CD14-positive monocyte (primary cell): Measurements from ENCODE around the gene GSX2. TPM values are rescaled to one million over a fixed set of nuclear protein-coding genes. Genes with fewer than 3 reads are reported as not detected.
A peak's percentile ranks its signal among the peaks of the same experiment; 100 is the strongest.

Experiments
- DNase-seq, 3 donors: peaks; one replicate each; pipeline ENCODE4 v3.0.0-alpha.2; 2011 to 2022
- H2AFZ ChIP-seq: 2 replicates; pipeline ENCODE4 v1.6.0; 2012; ENCODE audit warnings: mild to moderate bottlenecking, low read depth, low read length, inconsistent platforms; ENCODE audit not compliant: insufficient read depth, poor library complexity, severe bottlenecking
- H3K27ac ChIP-seq, 2 donors: 1 replicate in 1 of 2; 2 replicates in 1 of 2; pipeline ENCODE4 v1.5.1; 2012 to 2013; ENCODE audit warnings: low read length in 2 of 2, control low read depth in 1 of 2, inconsistent platforms in 1 of 2, low read depth in 1 of 2, mild to moderate bottlenecking in 1 of 2
- H3K27me3 ChIP-seq, 2 donors: one replicate each; pipeline versions ENCODE4 v1.6.0 to v1.6.1; 2011 to 2013; ENCODE audit warnings: low read length in 2 of 2; ENCODE audit not compliant: control insufficient read depth in 2 of 2, insufficient read depth in 2 of 2
- H3K36me3 ChIP-seq, 2 donors: replicated peaks in 1 of 2; 1 replicate in 1 of 2; 2 replicates in 1 of 2; pipeline versions ENCODE4 v1.5.1 to v1.6.1; 2012 to 2013; ENCODE audit warnings: low read length in 2 of 2, control low read depth in 1 of 2, inconsistent platforms in 1 of 2, mild to moderate bottlenecking in 1 of 2; ENCODE audit not compliant: insufficient read depth in 2 of 2, control insufficient read depth in 1 of 2
- H3K4me1 ChIP-seq, 2 donors: 1 replicate in 1 of 2; 2 replicates in 1 of 2; pipeline versions ENCODE4 v1.5.1 to v1.6.1; 2012 to 2013; ENCODE audit warnings: low read length in 2 of 2, control low read depth in 1 of 2, inconsistent platforms in 1 of 2, mild to moderate bottlenecking in 1 of 2, moderate library complexity in 1 of 2; ENCODE audit not compliant: insufficient read depth in 2 of 2, control insufficient read depth in 1 of 2
- H3K4me2 ChIP-seq: replicated peaks from 2 replicates; pipeline ENCODE3; 2012; ENCODE audit warnings: low read length, moderate library complexity, mild to moderate bottlenecking; ENCODE audit not compliant: poor library complexity, severe bottlenecking; ENCODE audit errors: extremely low read depth
- H3K4me3 ChIP-seq, 3 experiments: fragments of 200-600 bp in 1 of 3; sonication (generic) in 1 of 3; replicated peaks in 1 of 3; 1 replicate in 2 of 3; 2 replicates in 1 of 3; pipeline ENCODE4 v1.5.1; 2011 to 2013; ENCODE audit warnings: low read length in 3 of 3, mild to moderate bottlenecking in 3 of 3, control low read depth in 2 of 3, low read depth in 2 of 3, inconsistent platforms in 1 of 3, moderate library complexity in 1 of 3
- H3K79me2 ChIP-seq: 2 replicates; pipeline ENCODE4 v1.6.0; 2012; ENCODE audit warnings: mild to moderate bottlenecking, control low read depth, inconsistent platforms, low read length, moderate library complexity; ENCODE audit not compliant: insufficient read depth
- H3K9ac ChIP-seq: 2 replicates; pipeline ENCODE4 v1.6.0; 2017; ENCODE audit warnings: low read length, mild to moderate bottlenecking; ENCODE audit not compliant: insufficient read depth, poor library complexity, severe bottlenecking
- H3K9me3 ChIP-seq, 2 donors: replicated peaks in 1 of 2; 1 replicate in 1 of 2; 2 replicates in 1 of 2; pipeline versions ENCODE4 v1.5.1 to v1.6.1; 2012 to 2013; ENCODE audit warnings: low read length in 2 of 2, control low read depth in 1 of 2; ENCODE audit not compliant: control insufficient read depth in 1 of 2, insufficient read depth in 1 of 2
- H4K20me1 ChIP-seq: 2 replicates; pipeline ENCODE4 v1.6.0; 2012; ENCODE audit warnings: mild to moderate bottlenecking, low read length, control low read depth, moderate library complexity; ENCODE audit not compliant: insufficient read depth
- H3K27ac Mint-ChIP-seq, 7 donors: one replicate each; pipeline ENCODE4 v1.8.0; 2020; ENCODE audit warnings: mild to moderate bottlenecking in 7 of 7, mixed read lengths in 7 of 7, moderate library complexity in 6 of 7, inconsistent platforms in 2 of 7
- H3K27me3 Mint-ChIP-seq, 3 donors: one replicate each; pipeline ENCODE4 v1.8.0; 2021 to 2022; ENCODE audit warnings: low read depth in 3 of 3, mild to moderate bottlenecking in 3 of 3, mixed read lengths in 3 of 3, moderate library complexity in 3 of 3, inconsistent platforms in 1 of 3
- H3K36me3 Mint-ChIP-seq, 2 donors: one replicate each; pipeline ENCODE4 v1.8.0; 2020; ENCODE audit warnings: mixed read lengths in 2 of 2, inconsistent platforms in 1 of 2, mild to moderate bottlenecking in 1 of 2
- H3K4me1 Mint-ChIP-seq: one replicate; pipeline ENCODE4 v1.8.0; 2020; ENCODE audit warnings: mild to moderate bottlenecking, mixed read lengths
- H3K4me3 Mint-ChIP-seq, 2 donors: one replicate each; pipeline ENCODE4 v1.8.0; 2020; ENCODE audit warnings: mild to moderate bottlenecking in 2 of 2, mixed read lengths in 2 of 2, moderate library complexity in 1 of 2
- H3K9me3 Mint-ChIP-seq, 7 donors: one replicate each; pipeline ENCODE4 v1.8.0; 2020 to 2022; ENCODE audit warnings: mixed read lengths in 7 of 7, mild to moderate bottlenecking in 6 of 7, moderate library complexity in 6 of 7, inconsistent platforms in 2 of 7
- CTCF ChIP-seq: fragments of 200-600 bp; IDR thresholded peaks from one replicate; pipeline ENCODE4 v1.8.0; 2022; ENCODE audit warnings: antibody characterized with exemption, mild to moderate bottlenecking
- WGBS: methylation state at CpG from one replicate; pipeline ENCODE4 v1.1.5; 2013; ENCODE audit warnings: missing lambda C conversion rate; ENCODE audit not compliant: insufficient coverage; 5-methylcytosine and 5-hydroxymethylcytosine counted together
- intact Hi-C, 2 donors: fragments of 100-400 bp; cut with micrococcal nuclease; formaldehyde crosslinking; loops; one replicate each; pipeline versions ENCODE4 v1.15.0 to v1.15.1; 2023
- polyA plus RNA-seq, 3 donors: library from polyadenylated mRNA; depleted of rRNA in 1 of 3; unstranded in 2 of 3; stranded (reverse) in 1 of 3; fragments of 300-500 nt in 2 of 3; fragments of >200 nt in 1 of 3; fragmentation: Illumina TruSeq in 2 of 3; gene quantifications; 1 replicate in 2 of 3; 2 replicates in 1 of 3; pipeline ENCODE4 v1.2.3, GENCODE V29; 2012 to 2021
- small RNA-seq: library from RNA; depleted of rRNA; stranded (forward); fragments of <200 nt; gene quantifications from one replicate; pipeline ENCODE3, GENCODE V24; 2012; ENCODE audit warnings: low read depth; ENCODE audit not compliant: insufficient read length

The GSX2 gene
- polyA plus RNA-seq, 3 donors, result not detected

DNA sequence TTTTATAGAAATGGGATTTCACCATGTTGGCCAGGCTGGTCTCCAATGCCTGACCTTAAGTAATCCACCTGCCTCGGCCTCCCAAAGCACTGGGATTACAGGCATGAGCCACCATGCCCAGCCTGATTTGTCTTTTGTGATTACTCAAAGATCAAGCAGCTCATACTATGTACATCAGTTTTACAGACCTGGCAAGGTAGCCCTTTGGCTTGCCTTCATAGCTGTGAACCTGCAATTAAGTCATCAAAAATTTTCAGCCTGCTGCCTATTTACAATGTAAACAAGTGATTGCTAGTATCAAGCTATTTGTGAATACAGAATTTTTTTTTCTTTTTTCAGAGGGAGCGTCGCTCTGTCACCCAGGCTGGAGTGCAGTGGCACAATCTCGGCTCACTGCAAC is 46.2 kb downstream of the GSX2 start:
- no peaks in the 10 kb centered on the region for H4K20me1 ChIP-seq
- H3K4me3 ChIP-seq, result no peak overlapping the region
- intact Hi-C loops, result no loop called here
- peaks cover 0 to 14% of the 10 kb centered on the region in 2 donors for H3K27me3 ChIP-seq
- no peaks in the 10 kb centered on the region for H3K36me3 Mint-ChIP-seq
- WGBS, result 83% methylated on average over 1 of the region's 4 CpGs
- H3K9me3 Mint-ChIP-seq, result peaks cover 7 to 14% (median 10%) of the 10 kb centered on the region in 7 donors
- H3K27ac ChIP-seq, result no peak overlapping the region
- H2AFZ ChIP-seq, result no peak overlapping the region
- H3K36me3 ChIP-seq, result no peaks in the 10 kb centered on the region
- no peak overlapping the region for H3K4me2 ChIP-seq
- no peak overlapping the region for H3K27ac Mint-ChIP-seq
- no peaks in the 10 kb centered on the region for H3K4me1 ChIP-seq
- H3K9me3 ChIP-seq, result peaks cover 8 to 9% of the 10 kb centered on the region in 2 donors
- H3K4me3 Mint-ChIP-seq, result no peak overlapping the region
- H3K4me1 Mint-ChIP-seq, result no peaks in the 10 kb centered on the region
- no peaks in the 10 kb centered on the region for H3K79me2 ChIP-seq
- H3K27me3 Mint-ChIP-seq, result peaks cover 2 to 21% (median 20%) of the 10 kb centered on the region in 3 donors
- H3K9ac ChIP-seq, result no peak overlapping the region
- DNase-seq, result no peak
- no peak for TF ChIP-seq CTCF

DNA sequence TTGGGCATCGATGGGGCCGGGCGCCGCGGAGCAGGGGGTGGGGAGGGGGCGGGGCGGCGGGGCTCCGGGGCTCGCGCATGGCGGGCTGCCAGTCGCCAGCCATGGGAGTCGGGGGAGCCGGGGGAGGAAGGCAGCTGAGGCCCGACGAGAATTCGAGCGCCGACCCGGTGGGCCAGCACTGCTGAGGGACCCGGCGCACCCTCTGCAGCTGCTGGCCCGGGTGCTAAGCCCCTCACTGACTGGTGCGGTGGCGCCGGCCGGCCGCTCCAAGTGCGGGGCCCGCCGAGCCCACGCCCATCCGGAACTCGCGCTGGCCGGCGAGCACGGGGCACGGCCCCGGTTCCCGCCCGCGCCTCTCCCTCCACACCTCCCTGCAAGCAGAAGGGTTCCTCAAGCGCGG is 49.4 kb downstream of the GSX2 start:
- Mint-ChIP-seq H3K4me3 (peak overlapping the region in 1 of 2 donors; percentile 76), H3K27ac (no peak overlapping the region), H3K9me3 (peaks cover 7 to 23% (median 10%) of the 10 kb centered on the region in 7 donors)

More for the DNA sequence above, 49.4 kb downstream of the GSX2 start:
- Mint-ChIP-seq H3K27me3 (peaks cover 4 to 25% (median 20%) of the 10 kb centered on the region in 3 donors), H3K4me1 (no peaks in the 10 kb centered on the region), H3K36me3 (no peaks in the 10 kb centered on the region)
- peaks cover 0 to 14% of the 10 kb centered on the region in 2 donors for H3K27me3 ChIP-seq
- H2AFZ ChIP-seq, result no peak overlapping the region
- no peak overlapping the region for H3K9ac ChIP-seq
- no peak for DNase-seq
- H4K20me1 ChIP-seq, result no peaks in the 10 kb centered on the region
- peaks cover 8 to 9% of the 10 kb centered on the region in 2 donors for H3K9me3 ChIP-seq
- H3K4me2 ChIP-seq, result no peak overlapping the region
- H3K27ac ChIP-seq, result no peak overlapping the region
- no peak overlapping the region for H3K4me3 ChIP-seq
- intact Hi-C loops, result no loop called here
- no peaks in the 10 kb centered on the region for H3K36me3 ChIP-seq
- WGBS, result 83% methylated on average over 35 of the region's 46 CpGs
- no peak for TF ChIP-seq CTCF
- no peaks in the 10 kb centered on the region for H3K79me2 ChIP-seq
- no peaks in the 10 kb centered on the region for H3K4me1 ChIP-seq

Small RNA genes lying within 50 kb of the gene (small RNA-seq; reads per million reads assigned to genes)
- not detected for gene AC110792.1

Other genes with a start within 250 kb of the GSX2 start
- 10 to 100 TPM; 23.1 to 83.3 (median 73.4) TPM for gene CHIC2, start 35.6 kb upstream of the GSX2 start, polyA plus RNA-seq
- not detected for gene PDGFRA, start 129.1 kb downstream of the GSX2 start, polyA plus RNA-seq